Breast epithelium (tissue), 3 donors: ENCODE measurements around the gene NSFL1C.

Source experiments
- CTCF ChIP-seq, 3 donors: fragments of 450-650 bp; IDR thresholded peaks; one replicate each; pipeline ENCODE4 v1.5.1; 2016 to 2017; ENCODE audit warnings: antibody characterized with exemption in 3 of 3, mild to moderate bottlenecking in 3 of 3, moderate library complexity in 3 of 3
- POLR2AphosphoS5 ChIP-seq, 3 donors: sonication (generic); formaldehyde crosslinking; IDR thresholded peaks; one replicate each; pipeline ENCODE4 v1.6.1; 2017; ENCODE audit warnings: antibody characterized with exemption in 3 of 3

- TF ChIP-seq POLR2AphosphoS5 (IDR thresholded peaks at IDR 0.05): no peak
- no peak for TF ChIP-seq CTCF (IDR thresholded peaks at IDR 0.05)
These were observed 23.3 kb upstream of the NSFL1C start for GRCh38 chr20:1489764-1490436.
